SK-N-MC (cell line): Measurements from ENCODE around the gene LTN1.

Experiments used
- EZH2 ChIP-seq: fragments of 200-600 bp; sonication (generic); IDR thresholded peaks from one replicate; pipeline ENCODE4 v1.6.1; 2017; ENCODE audit warnings: antibody characterized with exemption
- FOXP2 ChIP-seq: optimal IDR thresholded peaks from 2 replicates; pipeline ENCODE3; 2011; ENCODE audit warnings: mild to moderate bottlenecking, moderate library complexity; ENCODE audit not compliant: insufficient read depth; ENCODE audit errors: extremely low read length, control extremely low read depth
- POLR2AphosphoS5 ChIP-seq: IDR thresholded peaks from 2 replicates; pipeline ENCODE4 v1.6.1; 2012; ENCODE audit warnings: mild to moderate bottlenecking, low read depth, low read length, borderline replicate concordance

GRCh38 chr21:28923439-28923975, 69.2 kb downstream of the LTN1 start:
- no peak for TF ChIP-seq EZH2
- no peak for TF ChIP-seq POLR2AphosphoS5
- no peak for TF ChIP-seq FOXP2
